ENCODE measurements around the gene TTC19.

TTC19 gene

GRCh38 chr17:16061631-16062030 lies 62.0 kb downstream of the TTC19 start:
- Histone ChIP-seq H3F3A (ENCODE audit: low read depth) (no peaks in the 10 kb centered on the region), H3K36me3 (ENCODE audit: insufficient read depth, low read length) (peaks cover 94% of the 10 kb centered on the region; the same call in 1 of the 2 replicates), H3K4me3 (ENCODE audit: low read length, poor library complexity, severe bottlenecking) (no peak overlapping the region), H3K9me3 (ENCODE audit: insufficient read depth, low read depth, low read length) (no peaks in the 10 kb centered on the region), H3K9me2 (replicated peaks; ENCODE audit: low read depth, low read length) (no peaks in the 10 kb centered on the region), H3K27me3 (ENCODE audit: insufficient read depth, low read length, poor library complexity, severe bottlenecking) (no peaks in the 10 kb centered on the region), H2AFZ (ENCODE audit: low read length) (no peak overlapping the region), H3K4me1 (ENCODE audit: insufficient read depth, low read length, poor library complexity, severe bottlenecking) (no peaks in the 10 kb centered on the region), H3K4me2 (ENCODE audit: low read depth, low read length, poor library complexity, severe bottlenecking) (no peak overlapping the region), H3K9ac (ENCODE audit: low read depth, low read length, poor library complexity, severe bottlenecking) (no peak overlapping the region), H4K20me1 (ENCODE audit: insufficient read depth, low read length, poor library complexity, severe bottlenecking) (no peaks in the 10 kb centered on the region), H3K79me2 (ENCODE audit: insufficient read depth, low read length) (no peaks in the 10 kb centered on the region)
- TF ChIP-seq CTCF (conservative IDR thresholded peaks at IDR 0.05; ENCODE audit: low read length), result no peak
- no peak for TF ChIP-seq EZH2phosphoT487 (IDR thresholded peaks at IDR 0.05; ENCODE audit: borderline replicate concordance)

- TF ChIP-seq CTCF (conservative IDR thresholded peaks at IDR 0.05; ENCODE audit: low read length), result no peak
- no peak for TF ChIP-seq EZH2phosphoT487 (IDR thresholded peaks at IDR 0.05; ENCODE audit: borderline replicate concordance)
- H3K9ac ChIP-seq (ENCODE audit: low read depth, low read length, poor library complexity, severe bottlenecking), result no peak overlapping the region
- H3K4me1 ChIP-seq (ENCODE audit: insufficient read depth, low read length, poor library complexity, severe bottlenecking), result no peaks in the 10 kb centered on the region
- H3K4me2 ChIP-seq (ENCODE audit: low read depth, low read length, poor library complexity, severe bottlenecking), result no peak overlapping the region
- H3K9me3 ChIP-seq (ENCODE audit: insufficient read depth, low read depth, low read length), result no peaks in the 10 kb centered on the region
- H3K79me2 ChIP-seq (ENCODE audit: insufficient read depth, low read length), result no peaks in the 10 kb centered on the region
- no peaks in the 10 kb centered on the region for H3F3A ChIP-seq (ENCODE audit: low read depth)
- no peak overlapping the region for H2AFZ ChIP-seq (ENCODE audit: low read length)
- peaks cover 95% of the 10 kb centered on the region; the same call in 1 of the 2 replicates for H3K36me3 ChIP-seq (ENCODE audit: insufficient read depth, low read length)
- H3K27me3 ChIP-seq (ENCODE audit: insufficient read depth, low read length, poor library complexity, severe bottlenecking), result no peaks in the 10 kb centered on the region
- H3K9me2 ChIP-seq (replicated peaks; ENCODE audit: low read depth, low read length), result no peaks in the 10 kb centered on the region
- no peaks in the 10 kb centered on the region for H4K20me1 ChIP-seq (ENCODE audit: insufficient read depth, low read length, poor library complexity, severe bottlenecking)
- no peak overlapping the region for H3K4me3 ChIP-seq (ENCODE audit: low read length, poor library complexity, severe bottlenecking)
Measured at GRCh38 chr17:16066125-16066524, 66.5 kb downstream of the TTC19 start.

DNA sequence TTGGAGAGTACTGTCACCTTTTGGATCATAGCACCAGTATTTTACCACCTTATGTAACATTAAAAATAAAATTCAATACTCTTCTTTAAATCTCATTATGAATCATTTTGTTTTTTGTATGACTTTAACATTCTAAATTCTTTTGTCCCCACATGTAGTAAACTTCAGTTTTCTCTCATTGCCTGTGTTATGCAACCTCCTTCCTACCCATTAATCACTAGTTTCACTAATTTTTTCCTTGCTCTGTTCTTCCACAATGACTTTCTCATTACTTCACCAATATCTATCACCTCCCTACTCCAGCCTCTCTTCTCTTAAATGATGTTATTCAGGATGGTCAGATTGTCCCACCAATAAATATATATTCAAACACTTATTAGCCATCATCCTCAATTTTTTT lies 68.7 kb downstream of the TTC19 start:
- Histone ChIP-seq H3K4me3 (ENCODE audit: low read length, poor library complexity, severe bottlenecking) (no peak overlapping the region), H2AFZ (ENCODE audit: low read length) (no peak overlapping the region), H3K9me3 (ENCODE audit: insufficient read depth, low read depth, low read length) (no peaks in the 10 kb centered on the region), H4K20me1 (ENCODE audit: insufficient read depth, low read length, poor library complexity, severe bottlenecking) (no peaks in the 10 kb centered on the region), H3K4me2 (ENCODE audit: low read depth, low read length, poor library complexity, severe bottlenecking) (no peak overlapping the region), H3K9me2 (replicated peaks; ENCODE audit: low read depth, low read length) (no peaks in the 10 kb centered on the region), H3K4me1 (ENCODE audit: insufficient read depth, low read length, poor library complexity, severe bottlenecking) (no peaks in the 10 kb centered on the region), H3K9ac (ENCODE audit: low read depth, low read length, poor library complexity, severe bottlenecking) (no peak overlapping the region), H3K36me3 (ENCODE audit: insufficient read depth, low read length) (peaks cover 95% of the 10 kb centered on the region), H3K27me3 (ENCODE audit: insufficient read depth, low read length, poor library complexity, severe bottlenecking) (no peaks in the 10 kb centered on the region), H3F3A (ENCODE audit: low read depth) (no peaks in the 10 kb centered on the region), H3K79me2 (ENCODE audit: insufficient read depth, low read length) (no peaks in the 10 kb centered on the region)
- no peak for TF ChIP-seq EZH2phosphoT487 (IDR thresholded peaks at IDR 0.05; ENCODE audit: borderline replicate concordance)
- TF ChIP-seq CTCF (conservative IDR thresholded peaks at IDR 0.05; ENCODE audit: low read length), result no peak

All from Loucy (cell line).